GM12878 (cell line): Measurements from ENCODE around the gene SLC38A3. TPM values are rescaled to one million over a fixed set of nuclear protein-coding genes. Genes with fewer than 3 reads are reported as not detected.

Source experiments
- ATAC-seq: fragments of 200-7000 bp; cut with Tn5 transposase; 3 replicates; pipeline ENCODE4 v1.9.1; 2020; ENCODE audit warnings: mild to moderate bottlenecking, moderate library complexity
- BruUV-seq: library from RNA; stranded (reverse); fragments of 400-500 nt; replicated peaks from 2 replicates; lab custom pipeline; 2021; lab: Mats Ljungman, UMichigan
- CTCF ChIA-PET: fragments of 300-600 bp; sonication (Branson Sonifier 250); formaldehyde crosslinking; extraction: SDS; loops from one replicate; lab custom pipeline; 2021; ENCODE audit warnings: inconsistent platforms; lab: Yijun Ruan, JAX
- POLR2A ChIA-PET: fragments of 350-600 bp; formaldehyde crosslinking; extraction: SDS; loops from one replicate; lab custom pipeline; 2021; ENCODE audit warnings: inconsistent platforms; lab: Charles Lee
- RAD21 ChIA-PET: fragments of 300-600 bp; sonication (Branson Sonifier 250); formaldehyde crosslinking; loops from one replicate; lab custom pipeline; 2023; ENCODE audit warnings: antibody characterized with exemption; ENCODE audit not compliant: unreplicated experiment; lab: Charles Lee
- SMC1A ChIA-PET: fragments of 300-600 bp; sonication (Branson Sonifier 250); formaldehyde crosslinking; loops from one replicate; lab custom pipeline; 2023; ENCODE audit not compliant: unreplicated experiment, uncharacterized antibody; lab: Charles Lee
- DNase-seq: peaks from one replicate; pipeline ENCODE4 v3.0.0-alpha.2; 2011; ENCODE audit warnings: low read depth, low spot score
- FAIRE-seq: peaks from 3 replicates; lab custom pipeline; 2011; peaks lifted over from hg19 to GRCh38; lab: Jason Lieb, UNC
- H2AFZ ChIP-seq: 2 replicates; pipeline ENCODE4 v1.6.0; 2011; ENCODE audit warnings: low read depth, low read length, control low read depth; ENCODE audit not compliant: control insufficient read depth
- H3K27ac ChIP-seq: 2 replicates; pipeline ENCODE4 v1.5.1; 2011; ENCODE audit warnings: control low read depth; ENCODE audit not compliant: control insufficient read depth, insufficient read depth
- H3K27me3 ChIP-seq, 2 experiments: replicated peaks in 1 of 2; 2 replicates each; pipeline versions ENCODE4 v1.6.0 to v1.6.1; 2011; ENCODE audit warnings: low read length in 1 of 2; ENCODE audit not compliant: control insufficient read depth in 2 of 2, insufficient read depth in 2 of 2
- H3K36me3 ChIP-seq, 2 experiments: 2 replicates each; pipeline ENCODE4 v1.5.1; 2011; ENCODE audit warnings: low read length in 1 of 2; ENCODE audit not compliant: control insufficient read depth in 2 of 2, insufficient read depth in 2 of 2
- H3K4me1 ChIP-seq: 2 replicates; pipeline ENCODE4 v1.6.1; 2011; ENCODE audit warnings: mild to moderate bottlenecking, low read length, moderate library complexity, mixed read lengths; ENCODE audit not compliant: control insufficient read depth, insufficient read depth
- H3K4me2 ChIP-seq: 2 replicates; pipeline ENCODE4 v1.6.0; 2011; ENCODE audit warnings: control low read depth; ENCODE audit not compliant: control insufficient read depth, insufficient read depth
- H3K4me3 ChIP-seq: fragments of 200-600 bp; sonication (generic); 2 replicates; pipeline ENCODE4 v1.5.1; 2016
- H3K79me2 ChIP-seq: 2 replicates; pipeline ENCODE4 v1.6.0; 2011; ENCODE audit warnings: low read length; ENCODE audit not compliant: control insufficient read depth, insufficient read depth
- H3K9ac ChIP-seq: 2 replicates; pipeline ENCODE4 v1.8.0; 2011; ENCODE audit warnings: low read length, control low read depth, mixed read lengths; ENCODE audit not compliant: control insufficient read depth, insufficient read depth
- H3K9me3 ChIP-seq: replicated peaks from 3 replicates; pipeline ENCODE4 v1.5.1; 2011; ENCODE audit warnings: mild to moderate bottlenecking, low read length; ENCODE audit not compliant: control insufficient read depth, insufficient read depth
- H4K20me1 ChIP-seq: 2 replicates; pipeline ENCODE4 v1.6.0; 2011; ENCODE audit not compliant: control insufficient read depth, insufficient read depth
- CBX5 ChIP-seq: sonication (generic); IDR thresholded peaks from 2 replicates; pipeline ENCODE4 v1.6.1; 2016; ENCODE audit warnings: low read depth, moderate library complexity, mild to moderate bottlenecking, inconsistent platforms
- E4F1 ChIP-seq: fragments of 450-650 bp; IDR thresholded peaks from 2 replicates; pipeline ENCODE4 v1.6.1; 2018; ENCODE audit warnings: borderline replicate concordance, mild to moderate bottlenecking; ENCODE audit not compliant: partially characterized antibody
- HDAC2 ChIP-seq: fragments of 200-600 bp; sonication (generic); IDR thresholded peaks from 2 replicates; pipeline ENCODE4 v1.6.1; 2017
- JUNB ChIP-seq: IDR thresholded peaks from 2 replicates; pipeline ENCODE4 v1.6.1; 2016; ENCODE audit warnings: antibody characterized with exemption, mild to moderate bottlenecking
- PML ChIP-seq: IDR thresholded peaks from 2 replicates; pipeline ENCODE4 v1.6.1; 2012; ENCODE audit warnings: low read length, inconsistent platforms
- SMAD5 ChIP-seq: IDR thresholded peaks from 2 replicates; pipeline ENCODE4 v1.6.1; 2016; ENCODE audit warnings: antibody characterized with exemption, low read depth
- SMARCA5 ChIP-seq: fragments of 450-650 bp; IDR thresholded peaks from 2 replicates; pipeline ENCODE4 v1.6.1; 2017; ENCODE audit warnings: mild to moderate bottlenecking
- SREBF2 ChIP-seq: IDR thresholded peaks from 2 replicates; pipeline ENCODE4 v1.6.1; 2012; ENCODE audit warnings: mild to moderate bottlenecking, low read length
- TCF3 ChIP-seq: IDR thresholded peaks from 2 replicates; pipeline ENCODE4 v1.6.1; 2012; ENCODE audit warnings: low read depth, mild to moderate bottlenecking, low read length, borderline replicate concordance; ENCODE audit not compliant: insufficient read depth
- ZZZ3 ChIP-seq: IDR thresholded peaks from 2 replicates; pipeline ENCODE4 v1.6.1; 2011; ENCODE audit warnings: low read depth; ENCODE audit not compliant: control insufficient read depth, insufficient read length
- WGBS: methylation state at CpG from one replicate; pipeline ENCODE4 v1.1.6; 2016; ENCODE audit warnings: low lambda C conversion rate; ENCODE audit not compliant: insufficient replicate concordance, insufficient coverage; ENCODE audit errors: missing lambda C conversion rate; 5-methylcytosine and 5-hydroxymethylcytosine counted together
- in situ Hi-C: fragments of 300-500 bp; cut with MboI; formaldehyde crosslinking; loops from 9 replicates; pipeline ENCODE4 v1.14.3; 2018; ENCODE audit warnings: mixed read lengths
- intact Hi-C: fragments of 100-400 bp; cut with micrococcal nuclease; formaldehyde crosslinking; loops from one replicate; pipeline ENCODE4 v1.14.2; 2022; ENCODE audit not compliant: unreplicated experiment
- polyA plus RNA-seq, 11 experiments: library from polyadenylated mRNA; depleted of rRNA in 4 of 11; unstranded in 6 of 11; stranded (reverse) in 5 of 11; fragments of >200 nt; fragmentation: Nextera tagmentation in 4 of 11; fragmentation: Illumina TruSeq in 1 of 11; extraction: Ambion mirVana in 4 of 11; extraction: Trizol in 1 of 11; gene quantifications; 1 replicate in 1 of 11; 2 replicates in 10 of 11; pipeline versions ENCODE4 v1.2.1 to v1.2.3, GENCODE V29; 2011 to 2016; ENCODE audit warnings: inconsistent platforms in 2 of 11, missing spikeins in 2 of 11, low read depth in 1 of 11
- total RNA-seq, 4 experiments: library from RNA; depleted of rRNA in 3 of 4; stranded (reverse); fragments of >200 nt in 3 of 4; fragmentation: Illumina TruSeq in 1 of 4; extraction: Trizol in 1 of 4; gene quantifications; 2 replicates each; pipeline versions ENCODE4 v1.2.1 to v1.2.3, GENCODE V29; 2013 to 2021

The SLC38A3 gene
- total and polyA plus RNA-seq, 10 of the 15 experiments (the other 5 are each of a cell fraction or from before 2014, with no cell fraction given) = 0.14 TPM; not detected in 9

GRCh38 chr3:50166620-50167019 is 38.5 kb upstream of the SLC38A3 start:
- Histone ChIP-seq H3K36me3 (no peaks in the 10 kb centered on the region), H3K27me3 (no peaks in the 10 kb centered on the region; a peak in 1 of 4 replicates), H3K9ac (no peak overlapping the region), H4K20me1 (no peaks in the 10 kb centered on the region; the same call in 1 of the 2 replicates), H3K9me3 (no peaks in the 10 kb centered on the region), H2AFZ (no peak overlapping the region), H3K4me2 (no peak overlapping the region), H3K4me1 (no peaks in the 10 kb centered on the region), H3K27ac (no peak overlapping the region), H3K4me3 (no peak overlapping the region), H3K79me2 (no peaks in the 10 kb centered on the region)
- TF ChIP-seq ZZZ3 (no peak), JUNB (no peak), CBX5 (no peak), SREBF2 (no peak), PML (no peak), SMARCA5 (no peak), SMAD5 (no peak), E4F1 (no peak), TCF3 (no peak), HDAC2 (no peak)
- POLR2A ChIA-PET = no interaction called here
- intact Hi-C loops = no loop called here
- DNase-seq = no peak
- ATAC-seq = no peak
- WGBS = 12% methylated on average over 6 of the region's 6 CpGs
- in situ Hi-C loops = no loop called here
- RAD21 ChIA-PET = no interaction called here
- CTCF ChIA-PET = no interaction called here
- no TSS peak for BruUV-seq
- SMC1A ChIA-PET = no interaction called here
- FAIRE-seq = no peak
